Fibroblast of mammary gland (primary cell): ENCODE data around the gene PRKAG2.

Experiments
- DNase-seq: peaks from one replicate; pipeline ENCODE4 v3.0.0-alpha.2; 2010; ENCODE audit warnings: low read depth
- H3K4me3 ChIP-seq: 2 replicates; pipeline ENCODE4 v1.5.1; 2011; ENCODE audit warnings: low read depth, mild to moderate bottlenecking, low read length, moderate library complexity; ENCODE audit not compliant: control insufficient read depth
- CTCF ChIP-seq: conservative IDR thresholded peaks from 2 replicates; pipeline ENCODE4 v1.5.1; 2011; ENCODE audit warnings: low read depth, low read length, inconsistent platforms; ENCODE audit not compliant: control insufficient read depth, insufficient read depth

Gene PRKAG2

GRCh38 chr7:151807846-151808245, 69.1 kb downstream of the PRKAG2 start:
- no peak for DNase-seq
- TF ChIP-seq CTCF: no peak
- no peak overlapping the region for H3K4me3 ChIP-seq

GRCh38 chr7:151806952-151807775, 69.8 kb downstream of the PRKAG2 start:
- DNase-seq: no peak
- H3K4me3 ChIP-seq: no peak overlapping the region
- TF ChIP-seq CTCF: no peak

- no peak overlapping the region for H3K4me3 ChIP-seq
- DNase-seq: no peak
- no peak for TF ChIP-seq CTCF
Observed at GRCh38 chr7:151806204-151806603, 70.7 kb downstream of the PRKAG2 start.

GRCh38 chr7:151805191-151805590, 71.7 kb downstream of the PRKAG2 start:
- no peak for DNase-seq

GRCh38 chr7:151804756-151805155, 72.2 kb downstream of the PRKAG2 start:
- no peak overlapping the region for H3K4me3 ChIP-seq
- no peak for TF ChIP-seq CTCF
- no peak for DNase-seq

More at GRCh38 chr7:151805191-151805590, 71.7 kb downstream of the PRKAG2 start:
- no peak overlapping the region for H3K4me3 ChIP-seq
- TF ChIP-seq CTCF: no peak

GRCh38 chr7:151803841-151804240, 73.1 kb downstream of the PRKAG2 start:
- TF ChIP-seq CTCF: no peak
- no peak overlapping the region for H3K4me3 ChIP-seq
- DNase-seq: no peak

- DNase-seq: no peak
- H3K4me3 ChIP-seq: no peak overlapping the region
- TF ChIP-seq CTCF: no peak
Observed at GRCh38 chr7:151802469-151802846, 74.5 kb downstream of the PRKAG2 start.
